A549 (cell line): Measurements from ENCODE around the gene HLF. TPM values are rescaled to one million over a fixed set of nuclear protein-coding genes. Genes with fewer than 3 reads are reported as not detected.

Source experiments
- ATAC-seq, 2 experiments: fragments of 200-7000 bp in 1 of 2; fragments of >200 bp in 1 of 2; cut with Nextera tagmentation in 1 of 2; cut with Tn5 transposase in 1 of 2; 3 replicates each; pipeline versions ENCODE4 v1.8.0 to v1.9.1; 2018 to 2020; ENCODE audit warnings: mild to moderate bottlenecking in 1 of 2, moderate library complexity in 1 of 2
- CTCF ChIA-PET: fragments of 300-600 bp; sonication (Branson Sonifier 250); formaldehyde crosslinking; extraction: SDS; loops from one replicate; lab custom pipeline; 2021; ENCODE audit warnings: antibody characterized with exemption, inconsistent platforms; lab: Yijun Ruan, JAX
- POLR2A ChIA-PET: fragments of 350-600 bp; formaldehyde crosslinking; extraction: SDS; loops from one replicate; lab custom pipeline; 2021; ENCODE audit warnings: antibody characterized with exemption, inconsistent platforms; lab: Yijun Ruan, JAX
- DNase-seq, 2 experiments: peaks; one replicate each; pipeline versions ENCODE4 v3.0.0 to v3.0.0-alpha.2; 2011 to 2016; ENCODE audit warnings: low read depth in 1 of 2, low spot score in 1 of 2
- FAIRE-seq: peaks from 2 replicates; lab custom pipeline; 2011; peaks lifted over from hg19 to GRCh38; lab: Jason Lieb, UNC
- H3K27ac ChIP-seq, 2 experiments: fragments of >200 bp; sonication (Bioruptor Twin); formaldehyde crosslinking; 3 replicates each; pipeline ENCODE4 v1.5.1; 2016 to 2017
- H3K4me1 ChIP-seq: fragments of >200 bp; sonication (Bioruptor Twin); formaldehyde crosslinking; 3 replicates; pipeline ENCODE4 v1.6.1; 2016
- H3K4me2 ChIP-seq: fragments of >200 bp; sonication (Bioruptor Twin); formaldehyde crosslinking; 3 replicates; pipeline ENCODE4 v1.6.1; 2016
- H3K4me3 ChIP-seq: fragments of >200 bp; sonication (Bioruptor Twin); formaldehyde crosslinking; 3 replicates; pipeline ENCODE4 v1.5.1; 2016
- H3K9me3 ChIP-seq: fragments of >200 bp; sonication (Bioruptor Twin); formaldehyde crosslinking; 3 replicates; pipeline ENCODE4 v1.6.1; 2016
- ATOH8 ChIP-seq: fragments of 250-450 bp; sonication (Bioruptor Pico); IDR thresholded peaks from 2 replicates; pipeline ENCODE4 v1.5.0; 2020; ENCODE audit warnings: low read depth, mild to moderate bottlenecking, moderate library complexity
- BCL3 ChIP-seq: fragments of >200 bp; sonication (Bioruptor Twin); formaldehyde crosslinking; IDR thresholded peaks from 3 replicates; pipeline ENCODE4 v1.6.1; 2016
- BHLHE40 ChIP-seq: IDR thresholded peaks from 2 replicates; pipeline ENCODE4 v1.6.1; 2012; ENCODE audit warnings: low read depth, low read length, inconsistent platforms
- E2F6 ChIP-seq: IDR thresholded peaks from 2 replicates; pipeline ENCODE4 v1.6.1; 2012; ENCODE audit warnings: low read depth, borderline replicate concordance
- EHMT2 ChIP-seq: fragments of 200-600 bp; sonication (generic); IDR thresholded peaks from 2 replicates; pipeline ENCODE4 v1.6.1; 2016; ENCODE audit warnings: antibody characterized with exemption, low read depth, mild to moderate bottlenecking, moderate library complexity
- EP300 ChIP-seq, 2 experiments: fragments of >200 bp; sonication (Bioruptor Twin); formaldehyde crosslinking; IDR thresholded peaks; 2 replicates in 1 of 2; 3 replicates in 1 of 2; pipeline ENCODE4 v1.6.1; 2016 to 2017
- ESRRA ChIP-seq: fragments of 150-350 bp; IDR thresholded peaks from 2 replicates; pipeline ENCODE4 v1.6.1; 2014; ENCODE audit warnings: mild to moderate bottlenecking, low read length, borderline replicate concordance
- FOSL2 ChIP-seq, 2 experiments: fragments of 450-650 bp in 1 of 2; fragments of >200 bp in 1 of 2; sonication (Bioruptor Twin) in 1 of 2; formaldehyde crosslinking; IDR thresholded peaks; 2 replicates each; pipeline versions ENCODE4 v1.5.0 to v1.6.1; 2016 to 2020; ENCODE audit warnings: mild to moderate bottlenecking in 1 of 2, moderate library complexity in 1 of 2
- FOXS1 ChIP-seq: fragments of 250-450 bp; sonication (Bioruptor Pico); IDR thresholded peaks from 2 replicates; pipeline ENCODE4 v1.5.0; 2020; ENCODE audit warnings: mild to moderate bottlenecking, moderate library complexity
- GATA3 ChIP-seq: IDR thresholded peaks from 2 replicates; pipeline ENCODE4 v1.6.1; 2012; ENCODE audit warnings: borderline replicate concordance
- HOXB5 ChIP-seq: fragments of 250-450 bp; sonication (Bioruptor Pico); IDR thresholded peaks from 2 replicates; pipeline ENCODE4 v1.5.0; 2020; ENCODE audit warnings: mild to moderate bottlenecking, moderate library complexity
- JUN ChIP-seq, 2 experiments: fragments of >200 bp; sonication (Bioruptor Twin); formaldehyde crosslinking; IDR thresholded peaks; 2 replicates in 1 of 2; 3 replicates in 1 of 2; pipeline ENCODE4 v1.6.1; 2016 to 2017
- KDM1A ChIP-seq: fragments of 200-600 bp; sonication (generic); IDR thresholded peaks from 2 replicates; pipeline ENCODE4 v1.6.1; 2016; ENCODE audit warnings: low read depth, mild to moderate bottlenecking
- MAX ChIP-seq: IDR thresholded peaks from 2 replicates; pipeline ENCODE4 v1.6.1; 2012
- MAZ ChIP-seq: fragments of 150-350 bp; IDR thresholded peaks from 2 replicates; pipeline ENCODE4 v1.6.1; 2014; ENCODE audit warnings: antibody characterized with exemption, low read depth, low read length, borderline replicate concordance
- MYC ChIP-seq: IDR thresholded peaks from 2 replicates; pipeline ENCODE4 v1.6.1; 2012; ENCODE audit warnings: mild to moderate bottlenecking, inconsistent platforms, low read length, improper control_type of control experiment, borderline replicate concordance
- NPAS2 ChIP-seq: fragments of 250-450 bp; sonication (Bioruptor Pico); IDR thresholded peaks from 2 replicates; pipeline ENCODE4 v1.8.0; 2022; ENCODE audit warnings: mild to moderate bottlenecking, moderate library complexity, borderline replicate concordance
- POLR2AphosphoS2 ChIP-seq: conservative IDR thresholded peaks from 2 replicates; pipeline ENCODE4 v1.6.1; 2012; ENCODE audit warnings: low read length, improper control_type of control experiment, inconsistent platforms
- REST ChIP-seq: fragments of 200-600 bp; sonication (generic); IDR thresholded peaks from 2 replicates; pipeline ENCODE4 v1.6.1; 2016; ENCODE audit warnings: antibody characterized with exemption, mild to moderate bottlenecking, moderate library complexity
- RFX5 ChIP-seq: fragments of 450-650 bp; IDR thresholded peaks from 2 replicates; pipeline ENCODE4 v1.7.1; 2014; ENCODE audit warnings: antibody characterized with exemption, mild to moderate bottlenecking, moderate library complexity
- RNF2 ChIP-seq: fragments of 200-600 bp; sonication (generic); IDR thresholded peaks from 2 replicates; pipeline ENCODE4 v1.6.1; 2016; ENCODE audit warnings: low read depth, mild to moderate bottlenecking, antibody characterized with exemption, moderate library complexity, borderline replicate concordance
- SMC3 ChIP-seq: fragments of >200 bp; sonication (Bioruptor Twin); formaldehyde crosslinking; IDR thresholded peaks from 3 replicates; pipeline ENCODE4 v1.6.1; 2018; ENCODE audit warnings: inconsistent platforms
- ZFP36 ChIP-seq: fragments of 450-650 bp; IDR thresholded peaks from 2 replicates; pipeline ENCODE4 v1.6.1; 2014; ENCODE audit warnings: borderline replicate concordance; ENCODE audit not compliant: partially characterized antibody
- ZNF302 ChIP-seq: fragments of 250-450 bp; sonication (Bioruptor Pico); IDR thresholded peaks from 2 replicates; pipeline ENCODE4 v1.9.0; 2021; ENCODE audit warnings: inconsistent platforms, mild to moderate bottlenecking, moderate library complexity
- WGBS: methylation state at CpG from one replicate; pipeline ENCODE4 v1.1.6; 2017; ENCODE audit errors: missing lambda C conversion rate; 5-methylcytosine and 5-hydroxymethylcytosine counted together
- polyA minus RNA-seq: library from RNA; depleted of rRNA, polyadenylated mRNA; stranded (reverse); fragments of >200 nt; gene quantifications from 2 replicates; pipeline ENCODE4 v1.2.3, GENCODE V29; 2011; rRNA and poly(A)+ RNA removed
- polyA plus RNA-seq, 4 experiments: library from polyadenylated mRNA; depleted of rRNA in 3 of 4; stranded (reverse); fragments of >200 nt; fragmentation: RNase III in 1 of 4; extraction: RNeasy Plus Mini Kit Qiagen cat#74134 plus additional on column Dnase treatment in 1 of 4; gene quantifications; 2 replicates in 3 of 4; 3 replicates in 1 of 4; pipeline ENCODE4 v1.2.3, GENCODE V29; 2011 to 2017

The HLF gene
- polyA plus RNA-seq (2011; rRNA removed), result 1.0 and 1.4 TPM in 2 replicates
- 0.29 and 0.47 TPM in 2 replicates for polyA plus RNA-seq (2012; cell fraction: cytosol; rRNA removed)
- 0.28 and 0.56 TPM in 2 replicates for polyA plus RNA-seq (2012; cell fraction: nucleus; rRNA removed)
- polyA plus RNA-seq (2017; fragmentation: RNase III; extraction: RNeasy Plus Mini Kit Qiagen cat#74134 plus additional on column Dnase treatment), result 0.31 to 0.71 TPM (median 0.35 TPM) in 3 replicates
- polyA minus RNA-seq, result 3.8 and 3.9 TPM in 2 replicates

- ChIA-PET CTCF (interaction anchor here (0.9 to 1.6 kb wide), 5 partner anchors 10 to 250 kb away, joined by 3 to 6 read pairs (median 4); no protein-coding TSS in a partner anchor), POLR2A (no interaction called here)
- Histone ChIP-seq H3K4me3 (peak within 1 kb of the TSS; percentile 58), H3K27ac (peak within 1 kb of the TSS; percentile 53 to 75; a peak in 5 of 6 replicates), H3K9me3 (peaks cover 5% of the 10 kb centered on the region; the same call in 1 of the 3 replicates), H3K4me2 (peak within 1 kb of the TSS; percentile 97), H3K4me1 (peaks cover 12% of the 10 kb centered on the region; the same call in 1 of the 3 replicates)
- ATAC-seq (peak; percentile 88 to 91), DNase-seq (peak; percentile 77 to 86), FAIRE-seq (no peak)
- 3% methylated on average over 49 of the region's 64 CpGs for WGBS
- no peak; the same call in 1 of the 2 replicates for TF ChIP-seq RNF2
- no peak for TF ChIP-seq ZNF302 (CRISPR knock-in tag)
- peak; percentile 35; the same call in 1 of the 3 replicates for TF ChIP-seq SMC3
- TF ChIP-seq BHLHE40, result peak; percentile 58
- peak; percentile 67 for TF ChIP-seq HOXB5 (CRISPR knock-in tag)
- TF ChIP-seq POLR2AphosphoS2, result no peak
- no peak for TF ChIP-seq KDM1A
- no peak for TF ChIP-seq FOXS1 (CRISPR knock-in tag)
- no peak for TF ChIP-seq MAZ
- TF ChIP-seq MAX, result peak; percentile 93
- peak; percentile 93 for TF ChIP-seq MYC
- no peak for TF ChIP-seq BCL3
- TF ChIP-seq EHMT2, result no peak
- peak; percentile 59; the same call in 1 of the 2 replicates for TF ChIP-seq RFX5
- TF ChIP-seq JUN (IDR thresholded peaks at IDR 0.05), result peak in 1 of 2 experiments; percentile 48; a peak in 1 of 5 replicates
- TF ChIP-seq NPAS2, result peak; percentile 82; the same call in 1 of the 2 replicates
- TF ChIP-seq ATOH8 (CRISPR knock-in tag), result 0 out of 2 replicates have a peak, but pooled peaks have one; percentile 20
- peak; percentile 4; the same call in 1 of the 2 replicates for TF ChIP-seq GATA3
- peak; percentile 59 for TF ChIP-seq E2F6
- no peak for TF ChIP-seq FOSL2 (IDR thresholded peaks at IDR 0.05)
- peak; percentile 53 for TF ChIP-seq FOSL2 (CRISPR knock-in tag; IDR thresholded peaks at IDR 0.05)
Observed at GRCh38 chr17:55264645-55265298, at the start of gene HLF. Gene HLF (plus strand): TSS chr17:55264960. CDS start chr17:55265485, 525 bp downstream.

- no peaks in the 10 kb centered on the region for H3K9me3 ChIP-seq
- WGBS, result 60% methylated on average over 3 of the region's 3 CpGs
- ATAC-seq, result no peak
- H3K4me3 ChIP-seq, result no peak overlapping the region
- no peak overlapping the region for H3K4me2 ChIP-seq
- POLR2A ChIA-PET, result no interaction called here
- no peaks in the 10 kb centered on the region for H3K4me1 ChIP-seq
- CTCF ChIA-PET, result no interaction called here
- TF ChIP-seq FOSL2 (IDR thresholded peaks at IDR 0.05), result no peak
- no peak for TF ChIP-seq FOSL2 (CRISPR knock-in tag; IDR thresholded peaks at IDR 0.05)
- no peak for TF ChIP-seq RFX5
- no peak for TF ChIP-seq EP300 (IDR thresholded peaks at IDR 0.05)
- no peak for TF ChIP-seq FOXS1 (CRISPR knock-in tag)
- no peak for TF ChIP-seq ESRRA
- no peak for TF ChIP-seq REST
- TF ChIP-seq GATA3, result no peak
- no peak for TF ChIP-seq ZFP36
- no peak for TF ChIP-seq POLR2AphosphoS2
- FAIRE-seq, result no peak
- H3K27ac ChIP-seq, result no peak overlapping the region
- no peak for DNase-seq
Observed at GRCh38 chr17:55215711-55216110, 49.0 kb upstream of the HLF start.
